Activated CD8-positive, alpha-beta memory T cell treated with anti-CD3 and anti-CD28 coated beads for 24 hours (primary cell): ENCODE results near the gene STRBP.

Experiments
- DNase-seq: peaks from one replicate; pipeline ENCODE4 v3.0.0-alpha.2; 2020

The STRBP gene

DNA sequence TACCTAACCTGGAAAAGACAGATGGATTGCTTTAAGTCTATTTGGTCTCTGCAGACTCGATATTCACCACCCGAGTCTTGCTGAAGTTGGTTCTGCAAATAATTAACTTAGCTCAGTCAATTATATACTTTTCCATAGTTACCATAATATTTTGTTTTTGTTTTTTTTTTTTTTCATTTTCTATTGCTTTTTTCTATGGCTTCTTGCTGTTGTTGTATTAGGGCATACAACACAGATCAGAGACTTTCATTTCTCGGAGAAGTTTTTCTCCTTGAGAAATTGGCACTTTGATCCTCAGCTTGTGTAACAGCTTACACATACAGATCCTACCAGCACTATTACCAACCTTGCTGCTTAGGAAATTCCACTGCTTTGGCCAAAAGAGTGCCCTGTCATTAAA lies 146.9 kb downstream of the STRBP start:
- no peak for DNase-seq

DNA sequence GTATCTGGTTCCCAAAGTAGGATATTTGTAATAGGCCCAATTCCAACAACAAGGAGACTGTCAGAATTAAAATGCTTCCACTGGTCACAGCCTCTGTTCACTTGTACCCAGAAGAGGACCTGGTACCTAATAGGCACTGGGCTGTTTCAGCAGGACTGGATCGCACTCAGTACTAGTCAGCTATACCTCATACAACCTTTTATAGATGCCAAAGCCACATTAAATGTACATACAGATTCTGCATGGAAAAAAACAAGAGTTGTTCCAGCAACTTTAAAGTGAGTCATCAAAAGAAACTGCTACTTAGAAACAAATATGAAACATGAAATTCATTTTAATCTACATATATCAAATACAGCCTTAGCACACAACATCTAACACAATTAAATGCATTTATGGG lies 147.4 kb downstream of the STRBP start:
- DNase-seq = no peak

GRCh38 chr9:123120131-123120530 lies 148.3 kb downstream of the STRBP start:
- DNase-seq = no peak

GRCh38 chr9:123119566-123119965 lies 148.8 kb downstream of the STRBP start:
- no peak for DNase-seq

DNA sequence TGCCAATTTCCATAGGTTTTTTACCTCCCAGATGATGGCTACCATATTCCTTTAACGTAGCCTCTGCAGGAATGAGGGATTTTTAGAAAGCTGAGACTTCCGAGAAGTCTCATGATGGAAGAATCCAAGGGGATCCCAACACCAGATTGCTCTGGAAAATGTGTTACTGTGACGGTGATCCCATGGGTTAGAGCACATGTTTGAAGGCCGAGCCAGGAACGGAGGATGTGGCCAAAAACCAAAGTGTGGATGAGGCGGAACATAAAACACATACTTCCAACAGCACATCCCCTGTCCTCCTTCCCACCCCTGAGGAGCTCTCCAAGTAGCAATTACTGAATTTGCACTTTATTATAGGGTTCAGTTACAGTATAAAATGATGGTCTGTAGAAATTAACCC lies 152.3 kb downstream of the STRBP start:
- DNase-seq = no peak

DNA sequence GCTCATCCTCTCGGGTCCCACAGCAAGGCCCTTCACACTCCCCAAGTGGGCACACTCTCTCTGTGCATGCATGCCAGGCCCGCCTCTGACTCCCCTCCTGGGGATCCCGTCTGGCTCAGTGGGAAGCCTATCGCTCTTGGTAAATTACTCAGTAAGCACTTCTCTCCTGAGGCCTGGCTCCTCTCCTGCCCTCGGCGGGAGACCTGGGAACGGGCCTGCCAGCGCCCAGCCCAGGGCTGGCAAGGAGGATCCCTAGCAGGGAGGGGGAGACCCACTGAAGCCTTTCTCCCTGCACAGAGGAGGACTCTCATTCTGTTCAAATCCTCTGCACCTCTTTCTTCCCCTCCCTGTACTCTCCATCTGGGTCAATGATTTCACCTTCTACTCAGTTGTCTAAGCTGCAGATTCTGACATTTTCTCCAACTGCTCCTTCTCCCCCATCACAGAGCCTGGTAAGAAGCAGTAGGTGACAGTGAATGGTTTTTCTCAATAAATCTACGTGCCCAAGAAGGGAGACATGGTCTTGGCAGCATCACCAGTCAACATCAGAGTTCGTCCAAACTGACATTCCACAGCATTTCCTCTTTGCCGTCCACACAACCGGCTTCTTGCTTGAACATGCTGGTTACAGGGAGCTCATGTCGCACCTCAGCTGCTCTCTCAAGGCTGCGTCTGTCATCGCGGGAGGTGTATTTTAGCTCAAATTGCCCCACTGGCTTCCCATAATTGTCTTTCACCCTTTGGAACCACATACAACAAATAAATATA lies 153.1 kb downstream of the STRBP start:
- DNase-seq = no peak

GRCh38 chr9:123113185-123113584 lies 155.2 kb downstream of the STRBP start:
- no peak for DNase-seq

- no peak for DNase-seq
These were observed 156.1 kb downstream of the STRBP start for GRCh38 chr9:123112015-123112975.

DNA sequence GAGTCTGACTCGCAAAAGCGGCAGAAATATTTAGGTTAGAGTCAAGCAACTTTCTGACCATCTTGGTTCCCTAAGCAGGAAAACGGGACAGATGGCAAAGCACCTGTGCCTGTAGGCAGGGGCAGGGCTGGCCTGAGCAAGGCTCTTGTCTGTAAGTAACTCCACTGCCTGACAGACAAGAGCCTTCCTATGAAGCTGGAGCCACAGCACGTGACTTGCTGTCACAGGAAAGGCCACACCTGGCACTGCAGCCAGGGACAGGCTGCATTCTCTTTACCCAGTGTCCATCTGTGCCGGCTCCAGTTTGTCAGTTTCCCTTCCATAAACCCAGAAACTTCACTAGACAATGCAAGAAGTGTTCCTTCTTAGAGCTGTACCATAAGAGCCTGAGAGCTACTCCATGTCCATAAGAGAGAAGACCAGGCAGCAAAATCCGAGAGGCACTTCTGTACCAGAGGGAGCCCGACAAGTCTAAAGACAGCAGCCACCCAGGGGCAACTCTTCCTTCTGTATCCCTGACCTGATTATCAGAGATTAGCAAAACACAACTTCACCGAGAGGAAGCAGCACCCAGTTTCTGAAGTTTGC lies 156.9 kb downstream of the STRBP start:
- DNase-seq = no peak

- DNase-seq = no peak
These were observed 158.7 kb downstream of the STRBP start for GRCh38 chr9:123109540-123110279.

GRCh38 chr9:123108976-123109375 lies 159.4 kb downstream of the STRBP start:
- DNase-seq = no peak

- DNase-seq = no peak
These were observed 160.6 kb downstream of the STRBP start for GRCh38 chr9:123107639-123108285.

GRCh38 chr9:123105490-123105889 lies 162.9 kb downstream of the STRBP start:
- no peak for DNase-seq

DNA sequence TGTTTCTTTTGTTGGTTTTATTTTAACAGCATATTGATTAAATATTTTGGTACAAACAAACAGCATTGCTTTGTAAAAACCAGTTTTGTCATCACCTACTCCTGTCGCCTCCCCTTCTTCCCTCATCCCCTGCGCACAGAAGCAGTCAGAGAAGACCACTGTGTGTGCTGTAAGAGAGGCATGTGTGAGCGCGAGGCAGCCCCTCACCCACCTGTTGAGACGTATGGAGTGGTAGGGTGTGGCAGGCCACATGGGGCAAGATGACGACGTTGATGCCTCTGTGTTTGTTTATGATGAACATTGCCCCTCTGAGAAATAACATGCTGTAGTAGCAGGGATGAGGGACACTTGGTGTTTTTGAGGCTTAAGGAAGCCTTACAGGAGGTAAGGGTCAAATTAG lies 163.6 kb downstream of the STRBP start:
- no peak for DNase-seq

GRCh38 chr9:123102375-123103113 lies 165.8 kb downstream of the STRBP start:
- no peak for DNase-seq

DNA sequence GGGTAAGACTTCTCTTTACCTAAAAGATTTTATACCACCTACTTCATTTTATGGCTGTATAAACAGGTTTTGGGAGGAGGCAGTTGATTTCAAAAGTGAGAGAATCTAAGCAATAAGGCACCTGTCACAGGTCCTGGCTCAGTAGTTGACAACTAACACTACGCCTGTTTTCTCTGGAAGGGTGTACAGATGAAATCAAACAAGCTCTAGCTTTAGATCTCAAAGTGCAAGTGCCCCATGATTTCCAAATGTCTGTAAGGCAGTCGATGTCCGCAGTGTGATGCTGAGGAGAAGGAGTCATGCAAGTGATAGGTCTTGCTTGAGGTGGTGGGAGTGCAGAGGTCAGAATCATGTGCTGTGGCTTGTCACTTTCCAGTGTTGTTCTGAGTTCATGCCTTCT lies 168.8 kb downstream of the STRBP start:
- no peak for DNase-seq

DNA sequence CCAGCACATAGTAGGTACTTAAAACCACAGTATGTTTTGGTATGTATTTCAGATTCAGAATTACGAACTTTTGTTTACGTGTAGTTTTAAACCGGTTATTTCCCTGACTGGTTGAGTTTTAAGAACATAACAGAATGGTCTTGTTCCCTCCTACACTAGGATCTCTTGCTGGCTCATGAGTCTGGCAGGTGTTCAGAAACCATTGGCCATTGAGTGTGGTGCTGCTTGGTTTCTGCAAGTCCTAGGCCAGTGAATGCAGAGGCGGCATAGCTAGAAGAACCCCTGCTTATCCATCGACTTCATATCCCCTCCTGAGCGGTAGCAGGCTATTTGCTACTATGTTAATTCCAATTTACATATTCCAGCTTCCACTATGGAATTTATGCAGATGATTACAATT lies 169.3 kb downstream of the STRBP start:
- DNase-seq = no peak

DNA sequence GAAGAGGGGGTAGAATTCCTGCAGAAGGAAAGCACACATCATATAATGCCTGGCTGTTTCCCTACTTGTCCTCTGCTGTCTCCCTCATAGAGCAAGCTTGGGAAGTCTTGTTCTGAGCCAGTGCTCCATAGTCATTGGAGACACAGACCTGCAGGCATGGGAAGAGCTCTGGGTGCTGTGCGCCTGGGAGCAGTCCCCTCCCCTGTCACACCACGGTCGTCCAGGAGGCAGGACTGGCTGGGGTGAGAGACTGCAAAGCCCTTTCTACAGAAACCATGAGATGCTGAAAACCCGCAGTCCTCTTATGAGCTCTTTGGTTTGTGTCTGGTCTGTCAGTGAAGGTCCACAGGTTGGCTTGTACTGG lies 170.3 kb downstream of the STRBP start:
- DNase-seq = no peak

GRCh38 chr9:123097430-123098095 lies 170.8 kb downstream of the STRBP start:
- no peak for DNase-seq

DNA sequence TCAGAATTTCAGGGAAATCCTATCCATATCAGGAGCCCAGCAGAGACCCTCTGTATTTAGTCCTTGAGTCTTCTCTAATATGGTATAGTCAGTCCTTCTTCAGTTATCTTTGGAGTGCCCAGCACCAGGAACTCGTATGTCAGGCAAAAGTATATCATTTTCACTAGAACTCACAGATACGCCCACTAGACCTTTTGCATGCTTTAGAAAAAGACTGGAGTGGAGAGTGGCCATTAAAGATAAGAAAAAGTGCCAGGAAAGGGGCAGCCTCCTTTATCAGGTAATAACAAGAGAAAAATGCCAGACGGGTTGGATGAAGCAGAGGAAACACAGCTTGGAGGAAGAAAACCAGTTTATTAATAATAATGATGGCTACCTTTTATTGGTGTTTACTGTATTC lies 171.4 kb downstream of the STRBP start:
- DNase-seq = no peak

DNA sequence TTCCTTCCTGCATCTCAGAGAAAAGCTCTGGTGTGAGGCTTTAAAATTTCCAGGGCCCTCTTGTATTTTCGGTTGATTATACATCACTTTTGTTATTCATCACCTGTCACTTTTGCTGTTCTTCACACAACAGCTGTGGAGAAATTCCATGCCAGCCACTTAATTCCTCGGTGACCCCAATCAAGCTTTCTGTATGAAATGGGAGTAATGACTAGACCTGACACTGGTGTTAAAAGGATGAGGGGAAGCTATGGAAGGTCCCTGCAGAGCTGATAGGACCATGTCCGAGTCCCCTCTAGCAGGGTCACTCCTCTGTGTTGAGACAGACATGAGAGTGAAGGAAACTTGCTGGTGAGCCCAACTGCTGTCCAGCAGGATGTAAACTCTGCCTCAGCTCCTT lies 175.2 kb downstream of the STRBP start:
- DNase-seq = no peak
